AG09319 (cell line): ENCODE results near the gene EIF4G3.

Experiments
- DNase-seq: peaks from one replicate; pipeline ENCODE4 v3.0.0-alpha.2; 2010; ENCODE audit warnings: low read depth; ENCODE audit errors: extremely low read depth
- TF ChIP-seq, protein P1 (sequence below): IDR thresholded peaks from 2 replicates; pipeline ENCODE4 v1.5.1; 2011; ENCODE audit warnings: low read depth, mild to moderate bottlenecking, inconsistent platforms, low read length, moderate library complexity

The EIF4G3 gene

GRCh38 chr1:20873311-20873710, 303.4 kb downstream of the EIF4G3 start:
- TF ChIP-seq, protein P1, sequence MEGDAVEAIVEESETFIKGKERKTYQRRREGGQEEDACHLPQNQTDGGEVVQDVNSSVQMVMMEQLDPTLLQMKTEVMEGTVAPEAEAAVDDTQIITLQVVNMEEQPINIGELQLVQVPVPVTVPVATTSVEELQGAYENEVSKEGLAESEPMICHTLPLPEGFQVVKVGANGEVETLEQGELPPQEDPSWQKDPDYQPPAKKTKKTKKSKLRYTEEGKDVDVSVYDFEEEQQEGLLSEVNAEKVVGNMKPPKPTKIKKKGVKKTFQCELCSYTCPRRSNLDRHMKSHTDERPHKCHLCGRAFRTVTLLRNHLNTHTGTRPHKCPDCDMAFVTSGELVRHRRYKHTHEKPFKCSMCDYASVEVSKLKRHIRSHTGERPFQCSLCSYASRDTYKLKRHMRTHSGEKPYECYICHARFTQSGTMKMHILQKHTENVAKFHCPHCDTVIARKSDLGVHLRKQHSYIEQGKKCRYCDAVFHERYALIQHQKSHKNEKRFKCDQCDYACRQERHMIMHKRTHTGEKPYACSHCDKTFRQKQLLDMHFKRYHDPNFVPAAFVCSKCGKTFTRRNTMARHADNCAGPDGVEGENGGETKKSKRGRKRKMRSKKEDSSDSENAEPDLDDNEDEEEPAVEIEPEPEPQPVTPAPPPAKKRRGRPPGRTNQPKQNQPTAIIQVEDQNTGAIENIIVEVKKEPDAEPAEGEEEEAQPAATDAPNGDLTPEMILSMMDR: no peak
- no peak for DNase-seq

- TF ChIP-seq, protein P1: no peak
- DNase-seq: no peak
Observed at GRCh38 chr1:20871419-20871818, 305.3 kb downstream of the EIF4G3 start.

DNA sequence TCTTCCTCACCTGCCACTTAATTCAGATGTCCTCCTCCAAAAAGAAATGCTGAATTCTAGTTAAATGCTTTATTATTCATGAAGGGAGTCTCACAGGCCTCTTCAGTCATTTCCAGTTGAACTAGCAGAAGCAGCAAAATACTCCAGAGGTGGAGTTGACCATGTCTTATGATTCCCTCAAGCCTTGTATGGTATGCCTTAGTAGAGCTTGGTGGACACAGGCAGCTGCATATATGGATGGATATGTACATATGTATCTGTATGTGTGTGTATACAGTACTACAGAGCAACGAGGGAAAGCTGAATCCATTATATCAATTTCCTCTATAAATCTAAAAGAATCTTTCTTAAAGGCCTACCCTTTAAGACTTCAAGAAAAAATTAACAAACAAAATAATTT, 306.0 kb downstream of the EIF4G3 start:
- DNase-seq: no peak
- TF ChIP-seq, protein P1: no peak

GRCh38 chr1:20868263-20868662, 308.4 kb downstream of the EIF4G3 start:
- TF ChIP-seq, protein P1: no peak
- no peak for DNase-seq

DNA sequence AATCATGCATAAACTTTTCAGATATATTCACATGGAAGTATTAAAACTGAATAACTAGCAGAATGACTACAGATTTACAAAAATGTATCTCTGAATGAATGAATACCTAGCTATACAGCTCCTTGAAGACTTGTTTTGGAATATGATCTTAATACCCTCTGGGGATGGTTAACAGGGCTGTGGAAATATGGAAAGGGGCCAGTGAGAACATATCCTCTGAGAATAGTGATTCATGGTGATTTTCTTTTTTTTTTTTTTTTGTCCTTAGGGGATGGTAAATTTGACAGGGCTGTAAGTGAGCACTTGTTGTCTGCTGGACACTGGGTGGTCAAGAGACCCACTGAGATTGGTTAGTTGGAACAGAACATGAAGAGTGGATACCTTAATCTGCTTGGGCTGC, 308.9 kb downstream of the EIF4G3 start:
- peak; percentile 38 for DNase-seq
- TF ChIP-seq, protein P1: no peak

DNA sequence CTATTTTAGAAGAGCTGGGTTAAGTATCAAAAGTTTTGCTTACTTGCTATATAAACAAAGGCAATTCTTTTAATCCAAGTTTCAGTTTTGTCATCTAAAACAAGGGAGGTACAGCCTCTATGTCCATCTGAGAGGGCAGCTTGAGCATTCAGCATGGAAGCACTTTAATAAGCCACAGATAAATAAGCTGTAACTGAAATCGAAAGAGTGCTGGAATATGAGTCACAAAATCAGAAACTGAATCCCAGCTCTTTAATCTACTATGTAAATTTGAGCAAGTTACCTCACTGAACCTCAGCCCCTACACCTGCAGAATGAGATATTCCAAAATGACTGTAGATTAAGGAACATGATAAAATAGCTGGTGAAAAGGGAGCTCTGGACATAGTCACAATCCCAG, 309.6 kb downstream of the EIF4G3 start:
- TF ChIP-seq, protein P1: no peak
- DNase-seq: peak; percentile 50

DNA sequence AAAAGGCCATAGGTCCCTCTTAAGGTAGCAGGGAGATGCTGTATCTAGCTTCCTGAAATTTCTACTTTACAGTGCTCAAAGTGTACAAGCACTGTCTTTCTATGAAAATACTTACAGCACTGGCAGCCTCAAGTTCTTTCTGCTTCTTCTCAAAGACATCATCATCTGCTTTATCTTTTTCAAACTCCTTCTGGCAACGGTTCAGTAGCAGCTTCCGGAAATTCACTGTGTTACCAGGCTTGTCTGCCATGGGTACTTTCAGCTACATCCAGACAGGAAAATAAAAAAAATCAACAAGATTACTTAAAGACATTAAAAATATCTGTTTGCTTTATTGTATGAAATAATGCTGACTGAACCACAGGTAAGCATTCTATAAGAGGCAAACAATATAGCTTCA, 311.7 kb downstream of the EIF4G3 start:
- DNase-seq: no peak
- TF ChIP-seq, protein P1: no peak
